H1 (cell line): ENCODE data around the gene HDAC7. TPM values are rescaled to one million over a fixed set of nuclear protein-coding genes. Genes with fewer than 3 reads are reported as not detected.
A peak's percentile ranks its signal among the peaks of the same experiment; 100 is the strongest.

Experiments
- CTCF ChIA-PET: fragments of 300-600 bp; sonication (Branson Sonifier 250); formaldehyde crosslinking; loops from one replicate; lab custom pipeline; 2021; ENCODE audit not compliant: partially characterized antibody; lab: Charles Lee
- POLR2A ChIA-PET: fragments of 300-600 bp; sonication (Branson Sonifier 250); formaldehyde crosslinking; loops from one replicate; lab custom pipeline; 2021; ENCODE audit warnings: inconsistent platforms; ENCODE audit not compliant: partially characterized antibody; lab: Charles Lee
- DNase-seq, 2 experiments: peaks; one replicate each; pipeline versions ENCODE4 v3.0.0 to v3.0.0-alpha.2; 2010 to 2022; ENCODE audit warnings: low spot score in 2 of 2, low read depth in 1 of 2, mixed read lengths in 1 of 2
- FAIRE-seq: peaks from 2 replicates; lab custom pipeline; 2011; peaks lifted over from hg19 to GRCh38; lab: Jason Lieb, UNC
- H2AFZ ChIP-seq: 2 replicates; pipeline ENCODE4 v1.8.1; 2012; ENCODE audit warnings: low read length, inconsistent platforms
- H2AK5ac ChIP-seq: 2 replicates; pipeline ENCODE4 v1.6.1; 2013; ENCODE audit warnings: low read depth, low read length
- H2BK120ac ChIP-seq: replicated peaks from 2 replicates; pipeline ENCODE3; 2013; ENCODE audit warnings: low read depth, low read length, inconsistent platforms
- H2BK12ac ChIP-seq: 2 replicates; pipeline ENCODE4 v1.6.1; 2013; ENCODE audit warnings: low read depth, low read length
- H2BK15ac ChIP-seq: 2 replicates; pipeline ENCODE4 v1.6.1; 2013; ENCODE audit warnings: low read length
- H2BK20ac ChIP-seq: 2 replicates; pipeline ENCODE4 v1.6.1; 2013; ENCODE audit warnings: low read length
- H2BK5ac ChIP-seq: 2 replicates; pipeline ENCODE4 v1.6.1; 2013; ENCODE audit warnings: low read depth, low read length
- H3K14ac ChIP-seq: 2 replicates; pipeline ENCODE4 v1.6.1; 2013; ENCODE audit warnings: inconsistent platforms; ENCODE audit not compliant: insufficient read length
- H3K18ac ChIP-seq: 2 replicates; pipeline ENCODE4 v1.6.1; 2013; ENCODE audit warnings: low read length; ENCODE audit errors: extremely low read depth
- H3K23ac ChIP-seq: 2 replicates; pipeline ENCODE4 v1.6.1; 2013; ENCODE audit warnings: inconsistent platforms; ENCODE audit not compliant: insufficient read length
- H3K23me2 ChIP-seq: 2 replicates; pipeline ENCODE4 v1.6.1; 2013; ENCODE audit warnings: low read depth, low read length
- H3K27ac ChIP-seq: 2 replicates; pipeline ENCODE4 v1.6.1; 2011; ENCODE audit warnings: low read depth, low read length, inconsistent platforms
- H3K27me3 ChIP-seq, 4 experiments: replicated peaks in 1 of 4; 1 replicate in 1 of 4; 2 replicates in 3 of 4; pipeline versions ENCODE4 v1.6.1 to v1.8.1; 2011 to 2013; ENCODE audit warnings: low read length in 3 of 4, mild to moderate bottlenecking in 3 of 4, inconsistent platforms in 2 of 4, mixed read lengths in 2 of 4, moderate library complexity in 1 of 4; ENCODE audit not compliant: control insufficient read depth in 3 of 4, insufficient read depth in 3 of 4; ENCODE audit errors: extremely low read depth in 1 of 4
- H3K36me3 ChIP-seq, 4 experiments: 2 replicates each; pipeline versions ENCODE4 v1.6.1 to v1.8.1; 2011 to 2013; ENCODE audit warnings: mild to moderate bottlenecking in 4 of 4, low read length in 3 of 4, moderate library complexity in 2 of 4, control low read depth in 1 of 4, inconsistent platforms in 1 of 4; ENCODE audit not compliant: insufficient read depth in 4 of 4, control insufficient read depth in 2 of 4
- H3K4ac ChIP-seq: replicated peaks from 2 replicates; pipeline ENCODE3; 2013; ENCODE audit warnings: low read length, low read depth, mixed read lengths, inconsistent platforms; ENCODE audit not compliant: insufficient read length
- H3K4me1 ChIP-seq, 4 experiments: replicated peaks in 1 of 4; 1 replicate in 1 of 4; 2 replicates in 3 of 4; pipeline versions ENCODE4 v1.6.1 to v1.8.1; 2011 to 2013; ENCODE audit warnings: low read length in 3 of 4, inconsistent platforms in 2 of 4, mixed read lengths in 1 of 4; ENCODE audit not compliant: insufficient read depth in 4 of 4, control insufficient read depth in 3 of 4
- H3K4me2 ChIP-seq, 2 experiments: 2 replicates each; pipeline versions ENCODE4 v1.6.1 to v1.8.1; 2011 to 2013; ENCODE audit warnings: low read depth in 2 of 2, low read length in 2 of 2, control low read depth in 1 of 2, inconsistent platforms in 1 of 2, mild to moderate bottlenecking in 1 of 2; ENCODE audit not compliant: insufficient read depth in 1 of 2
- H3K4me3 ChIP-seq, 4 experiments: fragments of 200-600, 300-600 bp in 1 of 4; sonication (generic), shearing (Covaris generic), sonication (Bioruptor Twin) in 1 of 4; 2 replicates each; pipeline versions ENCODE4 v1.5.1 to v1.8.1; 2011 to 2016; ENCODE audit warnings: low read length in 4 of 4, low read depth in 3 of 4, control low read depth in 2 of 4, inconsistent platforms in 2 of 4, mild to moderate bottlenecking in 2 of 4, mixed read lengths in 1 of 4, moderate library complexity in 1 of 4; ENCODE audit not compliant: insufficient read depth in 2 of 4; ENCODE audit errors: extremely low read depth in 1 of 4
- H3K56ac ChIP-seq: replicated peaks from 2 replicates; pipeline ENCODE3; 2013; ENCODE audit warnings: low read depth, mild to moderate bottlenecking, mixed read lengths, low read length, inconsistent platforms; ENCODE audit not compliant: insufficient read length
- H3K79me1 ChIP-seq: 2 replicates; pipeline ENCODE4 v1.6.1; 2013; ENCODE audit warnings: low read depth, low read length, control low read depth
- H3K79me2 ChIP-seq, 2 experiments: 2 replicates each; pipeline versions ENCODE4 v1.6.1 to v1.8.1; 2012 to 2013; ENCODE audit warnings: low read length in 2 of 2, mild to moderate bottlenecking in 2 of 2, inconsistent platforms in 1 of 2; ENCODE audit not compliant: insufficient read depth in 2 of 2, control insufficient read depth in 1 of 2
- H3K9ac ChIP-seq, 4 experiments: replicated peaks in 1 of 4; 1 replicate in 1 of 4; 2 replicates in 3 of 4; pipeline versions ENCODE4 v1.6.1 to v1.8.1; 2011 to 2013; ENCODE audit warnings: low read depth in 3 of 4, low read length in 3 of 4, control low read depth in 2 of 4, mild to moderate bottlenecking in 2 of 4, moderate library complexity in 2 of 4, inconsistent platforms in 1 of 4; ENCODE audit errors: extremely low read depth in 1 of 4
- H3K9me3 ChIP-seq, 2 experiments: 2 replicates each; pipeline versions ENCODE4 v1.6.1 to v1.8.1; 2012 to 2013; ENCODE audit warnings: mild to moderate bottlenecking in 2 of 2, moderate library complexity in 2 of 2, control low read depth in 1 of 2, inconsistent platforms in 1 of 2, low read depth in 1 of 2, low read length in 1 of 2, mixed read lengths in 1 of 2; ENCODE audit not compliant: insufficient read depth in 2 of 2
- H4K20me1 ChIP-seq, 2 experiments: replicated peaks in 1 of 2; 2 replicates each; pipeline versions ENCODE3 to v1.8.1; 2011 to 2013; ENCODE audit warnings: inconsistent platforms in 2 of 2, low read length in 2 of 2, mild to moderate bottlenecking in 1 of 2; ENCODE audit not compliant: insufficient read depth in 2 of 2, control insufficient read depth in 1 of 2
- H4K5ac ChIP-seq: 2 replicates; pipeline ENCODE4 v1.6.1; 2013; ENCODE audit warnings: low read length, low read depth, mixed read lengths, inconsistent platforms; ENCODE audit not compliant: insufficient read length
- H4K8ac ChIP-seq: 2 replicates; pipeline ENCODE4 v1.8.0; 2013; ENCODE audit warnings: mild to moderate bottlenecking, moderate library complexity, low read length, inconsistent platforms; ENCODE audit not compliant: insufficient read depth; ENCODE audit errors: extremely low read depth
- H4K91ac ChIP-seq: replicated peaks from 2 replicates; pipeline ENCODE3; 2013; ENCODE audit warnings: low read length, mixed read lengths, inconsistent platforms; ENCODE audit not compliant: insufficient read length
- GTF2F1 ChIP-seq: IDR thresholded peaks from 2 replicates; pipeline ENCODE4 v1.6.1; 2012; ENCODE audit warnings: low read depth, low read length, improper control_type of control experiment, borderline replicate concordance
- POU5F1 ChIP-seq: IDR thresholded peaks from 2 replicates; pipeline ENCODE4 v1.6.1; 2011; ENCODE audit warnings: low read depth, mild to moderate bottlenecking, low read length, moderate library complexity
- SUZ12 ChIP-seq: fragments of 200-600 bp; sonication (generic); IDR thresholded peaks from 2 replicates; pipeline ENCODE4 v1.6.1; 2012; ENCODE audit warnings: mild to moderate bottlenecking, inconsistent platforms, low read length, moderate library complexity, mixed read lengths
- TAF1 ChIP-seq: IDR thresholded peaks from 2 replicates; pipeline ENCODE4 v1.6.1; 2011; ENCODE audit warnings: mild to moderate bottlenecking, low read depth, low read length
- YY1 ChIP-seq: IDR thresholded peaks from 2 replicates; pipeline ENCODE4 v1.6.1; 2011; ENCODE audit warnings: low read depth, mild to moderate bottlenecking, low read length
- WGBS, 2 experiments: shearing (Covaris generic) in 1 of 2; methylation state at CpG; one replicate each; pipeline versions ENCODE4 v1.1.6 to v1.1.7; 2013 to 2015; ENCODE audit warnings: low lambda C conversion rate in 2 of 2, mixed read lengths in 2 of 2, inconsistent platforms in 1 of 2, low coverage in 1 of 2, missing lambda C conversion rate in 1 of 2; ENCODE audit not compliant: insufficient replicate concordance in 2 of 2, insufficient coverage in 1 of 2, insufficient read length in 1 of 2; ENCODE audit errors: extremely low coverage in 1 of 2, missing lambda C conversion rate in 1 of 2; 5-methylcytosine and 5-hydroxymethylcytosine counted together
- polyA plus RNA-seq, 7 experiments: library from polyadenylated mRNA; depleted of rRNA in 3 of 7; stranded (reverse) in 5 of 7; unstranded in 2 of 7; fragments of >200 nt in 5 of 7; fragments of 200-250 nt in 2 of 7; gene quantifications; 1 replicate in 5 of 7; 2 replicates in 1 of 7; 4 replicates in 1 of 7; pipeline versions ENCODE4 v1.2.1 to v1.2.3, GENCODE V29; 2011 to 2013; ENCODE audit warnings: missing spikeins in 2 of 7, mixed read lengths in 2 of 7
- total RNA-seq: library from RNA; stranded (reverse); fragmentation: NEBNext Ultra II Directional; extraction: Animal tissue kit (Norgen Biotek cat#: 25700); gene quantifications from 2 replicates; pipeline ENCODE4 v1.2.1, GENCODE V29; 2021

HDAC7 gene
- total and polyA plus RNA-seq, 2 of the 8 experiments (the other 6 are each of a cell fraction or from before 2014, with no cell fraction given): 25.5 to 84.9 TPM

DNA sequence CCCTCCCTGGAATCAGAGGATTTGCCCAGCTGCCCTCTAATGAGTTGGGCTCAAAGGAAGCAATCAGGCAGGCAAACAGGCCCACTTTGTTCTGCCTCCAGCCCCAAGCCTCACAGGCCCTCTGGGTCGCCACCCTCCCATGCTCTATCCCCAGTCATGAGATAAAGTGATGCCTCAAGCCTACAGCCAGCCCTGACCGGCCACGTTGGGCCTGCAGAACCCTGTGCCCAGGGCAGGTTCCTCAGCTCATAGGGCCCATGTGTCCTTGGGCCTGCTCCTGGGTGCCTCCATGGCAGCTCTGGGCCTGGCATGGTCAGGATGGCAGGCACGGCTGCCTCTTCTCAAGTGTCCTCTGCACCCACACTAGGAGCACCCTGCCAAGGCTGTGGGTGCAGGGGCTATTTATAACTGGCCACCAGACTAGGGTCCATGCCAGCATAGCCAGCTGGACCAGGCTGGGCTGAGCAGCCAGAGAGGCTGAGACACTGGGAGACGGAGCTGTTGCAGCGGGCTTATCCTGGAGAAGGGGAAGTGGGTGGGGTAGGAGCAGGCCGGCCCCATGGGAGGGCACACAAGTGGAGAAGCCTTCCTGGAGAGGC is 20.2 kb downstream of the HDAC7 start:
- WGBS, 2 experiments: 94% methylated on average over 7 of the region's 7 CpGs; no CpG with 5 or more reads in 1 of the 2 experiments
- Histone ChIP-seq H3K18ac (no peak overlapping the region), H3K14ac (no peak overlapping the region), H3K27ac (no peak overlapping the region), H4K91ac (no peak overlapping the region), H3K4ac (no peak overlapping the region), H2BK15ac (no peak overlapping the region), H2BK20ac (no peak overlapping the region), H2BK120ac (no peak overlapping the region), H4K8ac (peak overlapping the region; percentile 26; the same call in 1 of the 2 replicates), H3K4me3 (no peak overlapping the region), H3K27me3 (no peaks in the 10 kb centered on the region), H4K20me1 (peaks cover 6 to 8% of the 10 kb centered on the region in 2 experiments), H4K5ac (no peak overlapping the region), H2BK12ac (no peak overlapping the region; the same call in 1 of the 2 replicates), H3K9me3 (no peaks in the 10 kb centered on the region), H3K56ac (no peak overlapping the region), H3K79me2 (peaks cover 0 to 41% of the 10 kb centered on the region in 2 experiments; a peak in 2 of 4 replicates), H3K9ac (no peak overlapping the region), H3K36me3 (peaks cover under 1 to 20% (median 5%) of the 10 kb centered on the region in 4 experiments; a peak in 5 of 8 replicates), H2BK5ac (no peak overlapping the region), H3K79me1 (peaks cover 4% of the 10 kb centered on the region; the same call in 1 of the 2 replicates), H3K23me2 (0 out of 2 replicates have a peak, but pooled peaks cover 1% of the 10 kb centered on the region), H2AK5ac (no peak overlapping the region), H2AFZ (no peak overlapping the region), H3K4me2 (no peak overlapping the region), H3K23ac (no peak overlapping the region), H3K4me1 (peaks cover 0 to 13% (median 4%) of the 10 kb centered on the region in 4 experiments; a peak in 5 of 7 replicates)
- DNase-seq (no peak), FAIRE-seq (no peak)
- ChIA-PET POLR2A (interaction anchor here (3.5 to 29.3 kb wide), 3 partner anchors 8 to 38 kb away, joined by 17 to 480 read pairs (median 32); no protein-coding TSS in a partner anchor), CTCF (interaction anchor here (1.0 to 58.8 kb wide), 11 partner anchors 9 to 163 kb away, joined by 3 to 2001 read pairs (median 35); partner anchors contain the start of genes HDAC7, RAPGEF3 and TMEM106C)
- TF ChIP-seq GTF2F1 (no peak), POU5F1 (no peak), SUZ12 (no peak), TAF1 (no peak), YY1 (no peak)
